HepG2 (cell line): Measurements from ENCODE around the gene SMARCE1. TPM values are rescaled to one million over a fixed set of nuclear protein-coding genes. Genes with fewer than 3 reads are reported as not detected.

Source experiments
- ATAC-seq: fragments of 200-7000 bp; cut with Tn5 transposase; 3 replicates; pipeline ENCODE4 v1.9.1; 2020; ENCODE audit warnings: mild to moderate bottlenecking, moderate library complexity
- BruUV-seq: library from RNA; stranded (reverse); fragments of 400-500 nt; replicated peaks from 2 replicates; lab custom pipeline; 2021; lab: Mats Ljungman, UMichigan
- CTCF ChIA-PET: fragments of 300-600 bp; formaldehyde crosslinking; extraction: SDS; loops from one replicate; lab custom pipeline; 2021; ENCODE audit warnings: low total read pairs, inconsistent platforms, low intra/inter-chr PET ratio; lab: Yijun Ruan, JAX
- POLR2A ChIA-PET: fragments of 350-600 bp; sonication (Branson Sonifier 250); formaldehyde crosslinking; loops from one replicate; lab custom pipeline; 2020; ENCODE audit warnings: antibody characterized with exemption, inconsistent platforms; lab: Yijun Ruan, JAX
- DNase-seq: peaks from one replicate; pipeline ENCODE4 v3.0.0-alpha.2; 2015; ENCODE audit warnings: low spot score
- FAIRE-seq: peaks from 3 replicates; lab custom pipeline; 2011; peaks lifted over from hg19 to GRCh38; lab: Jason Lieb, UNC
- H2AFZ ChIP-seq: one replicate; pipeline ENCODE4 v1.6.1; 2011; ENCODE audit warnings: low read length, inconsistent platforms
- H3K27ac ChIP-seq: fragments of 300-600 bp; 3 replicates; pipeline ENCODE4 v1.8.0; 2011; ENCODE audit warnings: mixed run types, mild to moderate bottlenecking, mixed read lengths, low read length, inconsistent platforms; ENCODE audit not compliant: insufficient read depth; ENCODE audit errors: extremely low read length
- H3K27me3 ChIP-seq, 2 experiments: fragments of 200-600 bp in 1 of 2; 2 replicates in 1 of 2; 3 replicates in 1 of 2; pipeline versions ENCODE4 v1.6.0 to v1.8.0; 2011; ENCODE audit warnings: low read length in 2 of 2, mild to moderate bottlenecking in 2 of 2, moderate library complexity in 2 of 2, inconsistent platforms in 1 of 2; ENCODE audit not compliant: insufficient read depth in 2 of 2, control insufficient read depth in 1 of 2
- H3K36me3 ChIP-seq, 2 experiments: fragments of 200-600 bp in 1 of 2; replicated peaks in 1 of 2; 2 replicates in 1 of 2; 3 replicates in 1 of 2; pipeline versions ENCODE4 v1.5.1 to v1.8.0; 2011; ENCODE audit warnings: low read length in 2 of 2, inconsistent platforms in 1 of 2; ENCODE audit not compliant: insufficient read depth in 2 of 2, control insufficient read depth in 1 of 2
- H3K4me1 ChIP-seq: 2 replicates; pipeline ENCODE4 v1.5.1; 2012; ENCODE audit warnings: low read length, inconsistent platforms; ENCODE audit not compliant: insufficient read depth
- H3K4me2 ChIP-seq: 2 replicates; pipeline ENCODE4 v1.6.0; 2011; ENCODE audit warnings: low read depth, low read length, inconsistent platforms
- H3K4me3 ChIP-seq, 3 experiments: fragments of 200-600 bp in 1 of 3; sonication (generic), shearing (Covaris generic) in 1 of 3; replicated peaks in 1 of 3; 2 replicates each; pipeline ENCODE4 v1.5.1; 2011 to 2016; ENCODE audit warnings: low read length in 3 of 3, inconsistent platforms in 2 of 3, low read depth in 2 of 3, mild to moderate bottlenecking in 2 of 3, control low read depth in 1 of 3, mixed read lengths in 1 of 3; ENCODE audit not compliant: insufficient read depth in 1 of 3
- H3K79me2 ChIP-seq: one replicate; pipeline ENCODE4 v1.6.1; 2011; ENCODE audit warnings: low read length, inconsistent platforms; ENCODE audit not compliant: insufficient read depth
- H3K9ac ChIP-seq: 2 replicates; pipeline ENCODE4 v1.6.0; 2011; ENCODE audit warnings: mild to moderate bottlenecking, low read depth, low read length, inconsistent platforms; ENCODE audit not compliant: insufficient read depth
- H3K9me3 ChIP-seq: 2 replicates; pipeline ENCODE4 v1.5.1; 2012; ENCODE audit warnings: mild to moderate bottlenecking, low read length
- H4K20me1 ChIP-seq: 2 replicates; pipeline ENCODE4 v1.6.0; 2011; ENCODE audit warnings: inconsistent platforms, mild to moderate bottlenecking, low read length, moderate library complexity; ENCODE audit not compliant: insufficient read depth
- ETV6 ChIP-seq: sonication (generic); formaldehyde crosslinking; conservative IDR thresholded peaks from 2 replicates; pipeline ENCODE4 v1.4.0; 2020; ENCODE audit warnings: missing genetic modification reagents
- FOXA1 ChIP-seq, 2 experiments: fragments of 450-650 bp in 1 of 2; sonication (generic) in 1 of 2; formaldehyde crosslinking in 1 of 2; IDR thresholded peaks; 2 replicates each; pipeline versions ENCODE4 v1.4.0 to v1.6.1; 2016 to 2020; ENCODE audit warnings: missing genetic modification reagents in 1 of 2
- KMT2A ChIP-seq: sonication (generic); formaldehyde crosslinking; IDR thresholded peaks from 2 replicates; pipeline ENCODE4 v1.4.0; 2020; ENCODE audit warnings: missing genetic modification reagents
- MAFK ChIP-seq, 2 experiments: IDR thresholded peaks in 1 of 2; conservative IDR thresholded peaks in 1 of 2; 2 replicates each; pipeline ENCODE4 v1.6.1; 2011; ENCODE audit warnings: improper control_type of control experiment in 2 of 2, low read length in 2 of 2
- MEF2D ChIP-seq: sonication (generic); formaldehyde crosslinking; IDR thresholded peaks from 2 replicates; pipeline ENCODE4 v1.5.1; 2020; ENCODE audit warnings: mild to moderate bottlenecking, missing genetic modification reagents
- PAF1 ChIP-seq: IDR thresholded peaks from 2 replicates; pipeline ENCODE4 v1.6.1; 2016; ENCODE audit warnings: missing genetic modification reagents, missing compliant biosample characterization
- PCBP2 ChIP-seq: fragments of 200-400 bp; formaldehyde crosslinking; optimal IDR thresholded peaks from 2 replicates; pipeline ENCODE3; 2018; ENCODE audit warnings: low read length, low read depth; ENCODE audit not compliant: poor library complexity, severe bottlenecking
- RXRB ChIP-seq: IDR thresholded peaks from 2 replicates; pipeline ENCODE4 v1.6.1; 2016; ENCODE audit warnings: borderline replicate concordance, missing genetic modification reagents, missing compliant biosample characterization
- STAG1 ChIP-seq: sonication (generic); formaldehyde crosslinking; IDR thresholded peaks from 2 replicates; pipeline ENCODE4 v1.4.0; 2020; ENCODE audit warnings: missing genetic modification reagents
- ZNF180 ChIP-seq: sonication (generic); formaldehyde crosslinking; IDR thresholded peaks from 2 replicates; pipeline ENCODE4 v1.4.0; 2020; ENCODE audit warnings: low read depth, missing genetic modification reagents, borderline replicate concordance
- ZNF274 ChIP-seq: sonication (generic); formaldehyde crosslinking; IDR thresholded peaks from 2 replicates; pipeline ENCODE4 v1.5.1; 2020; ENCODE audit warnings: mild to moderate bottlenecking, missing genetic modification reagents
- ZNF550 ChIP-seq: sonication (generic); formaldehyde crosslinking; IDR thresholded peaks from 2 replicates; pipeline ENCODE4 v1.4.0; 2020; ENCODE audit warnings: mild to moderate bottlenecking, missing genetic modification reagents, borderline replicate concordance
- ZNF749 ChIP-seq: sonication (generic); formaldehyde crosslinking; IDR thresholded peaks from 2 replicates; pipeline ENCODE4 v1.8.0; 2022; ENCODE audit warnings: mild to moderate bottlenecking, missing genetic modification reagents, moderate library complexity, borderline replicate concordance
- ZNF816 ChIP-seq: sonication (generic); formaldehyde crosslinking; IDR thresholded peaks from 2 replicates; pipeline ENCODE4 v1.8.0; 2022; ENCODE audit warnings: missing genetic modification reagents, mild to moderate bottlenecking, borderline replicate concordance
- WGBS: methylation state at CpG from one replicate; pipeline ENCODE4 v1.1.6; 2017; ENCODE audit warnings: low lambda C conversion rate; 5-methylcytosine and 5-hydroxymethylcytosine counted together
- in situ Hi-C: cut with HindIII; loops from 2 replicates; pipeline ENCODE4 v1.10.0; 2017; ENCODE audit warnings: low pct_unique_long_range_greater_than_20kb; ENCODE audit not compliant: extremely low pct_ligation_motif_present
- intact Hi-C: fragments of 100-400 bp; cut with micrococcal nuclease; formaldehyde crosslinking; loops from one replicate; pipeline ENCODE4 v1.10.0; 2022; ENCODE audit not compliant: unreplicated experiment
- polyA plus RNA-seq, 8 experiments: library from polyadenylated mRNA; depleted of rRNA in 3 of 8; stranded (reverse) in 7 of 8; unstranded in 1 of 8; fragments of >200 nt; fragmentation: Illumina TruSeq in 4 of 8; extraction: Trizol in 4 of 8; gene quantifications; 2 replicates each; pipeline versions ENCODE4 v1.2.1 to v1.2.3, GENCODE V29; 2011 to 2016; ENCODE audit warnings: low read depth in 4 of 8, missing spikeins in 1 of 8, mixed read lengths in 1 of 8; ENCODE audit not compliant: insufficient read depth in 1 of 8
- total RNA-seq, 5 experiments: library from RNA; depleted of rRNA; stranded (reverse); fragments of >200 nt; fragmentation: Illumina TruSeq; extraction: Trizol; gene quantifications; 2 replicates each; pipeline ENCODE4 v1.2.3, GENCODE V29; 2016; ENCODE audit warnings: low read depth in 1 of 5
- TF ChIP-seq, protein P1 (sequence below): sonication (generic); formaldehyde crosslinking; IDR thresholded peaks from 2 replicates; pipeline ENCODE4 v1.8.1; 2023; ENCODE audit warnings: missing genetic modification reagents, inconsistent platforms, borderline replicate concordance
- TF ChIP-seq, protein P2 (sequence below): sonication (generic); formaldehyde crosslinking; conservative IDR thresholded peaks from 2 replicates; pipeline ENCODE4 v1.5.0; 2020; ENCODE audit warnings: missing genetic modification reagents

The SMARCE1 gene
- total and polyA plus RNA-seq, 2 of the 13 experiments (the other 11 are each of a cell fraction or from before 2014, with no cell fraction given) = 43.5 to 127 TPM

DNA sequence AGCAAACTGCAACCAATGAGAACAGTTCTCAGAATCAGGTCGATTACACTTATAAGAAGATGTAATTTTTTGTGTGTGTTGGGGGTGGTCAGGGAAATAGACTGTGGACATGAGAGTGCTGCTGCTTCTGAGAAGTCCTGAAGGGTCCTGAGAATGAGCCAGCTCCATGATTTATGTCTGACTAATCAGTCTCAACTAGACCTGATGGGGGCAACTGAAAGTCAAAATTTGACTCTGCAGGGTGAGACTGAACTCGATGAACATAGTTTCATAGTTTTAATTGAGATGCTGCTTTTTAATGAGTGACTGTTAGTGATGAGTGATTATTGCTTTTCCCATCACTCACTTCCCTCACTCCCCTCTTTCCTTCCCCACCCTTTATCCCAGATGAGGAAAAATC, 37.3 kb downstream of the SMARCE1 start (continued):
- TF ChIP-seq, protein P1, sequence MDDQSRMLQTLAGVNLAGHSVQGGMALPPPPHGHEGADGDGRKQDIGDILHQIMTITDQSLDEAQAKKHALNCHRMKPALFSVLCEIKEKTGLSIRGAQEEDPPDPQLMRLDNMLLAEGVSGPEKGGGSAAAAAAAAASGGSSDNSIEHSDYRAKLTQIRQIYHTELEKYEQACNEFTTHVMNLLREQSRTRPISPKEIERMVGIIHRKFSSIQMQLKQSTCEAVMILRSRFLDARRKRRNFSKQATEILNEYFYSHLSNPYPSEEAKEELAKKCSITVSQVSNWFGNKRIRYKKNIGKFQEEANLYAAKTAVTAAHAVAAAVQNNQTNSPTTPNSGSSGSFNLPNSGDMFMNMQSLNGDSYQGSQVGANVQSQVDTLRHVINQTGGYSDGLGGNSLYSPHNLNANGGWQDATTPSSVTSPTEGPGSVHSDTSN (CRISPR knock-in tag) = no peak
- TF ChIP-seq MEF2D = no peak

DNA sequence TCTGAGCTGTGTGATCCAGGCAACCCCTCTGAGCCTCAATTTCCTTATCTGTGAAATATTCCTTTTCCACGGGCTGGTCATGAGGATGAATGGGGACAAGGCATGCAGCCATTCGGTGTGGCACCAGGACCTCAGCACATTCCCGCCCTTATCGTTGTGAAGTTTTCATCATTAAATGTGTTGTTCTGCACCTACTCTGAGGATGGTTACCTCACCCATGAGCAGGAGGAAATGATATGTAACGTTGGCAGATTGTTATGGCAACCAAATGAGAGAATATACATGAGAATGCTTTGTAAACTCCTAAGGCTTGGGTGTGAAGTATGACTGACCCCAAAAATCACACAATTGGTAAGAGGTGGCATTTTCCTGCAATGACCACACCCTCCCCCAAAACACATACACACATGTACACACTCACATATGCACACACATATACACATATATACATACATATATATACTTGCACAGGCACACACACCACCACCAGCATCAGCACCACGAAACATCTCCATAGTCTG, 39.5 kb downstream of the SMARCE1 start:
- CTCF ChIA-PET = no interaction called here
- H4K20me1 ChIP-seq = no peaks in the 10 kb centered on the region
- BruUV-seq = no TSS peak
- H2AFZ ChIP-seq = no peak overlapping the region
- H3K4me2 ChIP-seq = no peak overlapping the region
- intact Hi-C loops (no loop called here), in situ Hi-C loops (no loop called here)
- no peak for TF ChIP-seq ZNF180 (CRISPR knock-in tag)
- TF ChIP-seq ETV6 (CRISPR knock-in tag) = no peak
- no peak for TF ChIP-seq PCBP2
- TF ChIP-seq STAG1 = no peak
- no peak for TF ChIP-seq MAFK (conservative IDR thresholded peaks at IDR 0.05 in 1 of 2, IDR thresholded peaks at IDR 0.05 in 1 of 2; ENCODE audit: low read length in 2 of 2)
- no peak for TF ChIP-seq RXRB
- TF ChIP-seq ZNF749 (CRISPR knock-in tag) = no peak
- TF ChIP-seq ZNF550 = no peak
- TF ChIP-seq, protein P2, sequence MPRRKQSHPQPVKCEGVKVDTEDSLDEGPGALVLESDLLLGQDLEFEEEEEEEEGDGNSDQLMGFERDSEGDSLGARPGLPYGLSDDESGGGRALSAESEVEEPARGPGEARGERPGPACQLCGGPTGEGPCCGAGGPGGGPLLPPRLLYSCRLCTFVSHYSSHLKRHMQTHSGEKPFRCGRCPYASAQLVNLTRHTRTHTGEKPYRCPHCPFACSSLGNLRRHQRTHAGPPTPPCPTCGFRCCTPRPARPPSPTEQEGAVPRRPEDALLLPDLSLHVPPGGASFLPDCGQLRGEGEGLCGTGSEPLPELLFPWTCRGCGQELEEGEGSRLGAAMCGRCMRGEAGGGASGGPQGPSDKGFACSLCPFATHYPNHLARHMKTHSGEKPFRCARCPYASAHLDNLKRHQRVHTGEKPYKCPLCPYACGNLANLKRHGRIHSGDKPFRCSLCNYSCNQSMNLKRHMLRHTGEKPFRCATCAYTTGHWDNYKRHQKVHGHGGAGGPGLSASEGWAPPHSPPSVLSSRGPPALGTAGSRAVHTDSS = no peak
- no peak for TF ChIP-seq PAF1 (CRISPR knock-in tag)
- TF ChIP-seq FOXA1 (IDR thresholded peaks at IDR 0.05) = no peak
- TF ChIP-seq FOXA1 (CRISPR knock-in tag; IDR thresholded peaks at IDR 0.05) = no peak
- no peak for TF ChIP-seq ZNF816 (CRISPR knock-in tag)
- no peak for TF ChIP-seq KMT2A (CRISPR knock-in tag)
- no peak for TF ChIP-seq ZNF274
- ATAC-seq (no peak), FAIRE-seq (no peak), DNase-seq (no peak)
- no peak overlapping the region for H3K4me3 ChIP-seq
- peaks cover 5% of the 10 kb centered on the region for H3K4me1 ChIP-seq
- H3K79me2 ChIP-seq = no peaks in the 10 kb centered on the region
- no peak overlapping the region for H3K9ac ChIP-seq
- peaks cover 0 to 13% of the 10 kb centered on the region in 2 experiments; a peak in 4 of 5 replicates for H3K27me3 ChIP-seq
- H3K9me3 ChIP-seq = no peaks in the 10 kb centered on the region
- 39% methylated on average over 6 of the region's 6 CpGs for WGBS
- POLR2A ChIA-PET = no interaction called here
- H3K27ac ChIP-seq = no peak overlapping the region
- no peaks in the 10 kb centered on the region for H3K36me3 ChIP-seq
